ENCODE measurements around the gene TTC17.
"Not testable (repeated sequence)": the region's sequence is repeated elsewhere in the genome, so short reads cannot be mapped to it uniquely, and the experiment has no call there.

Gene TTC17

DNA sequence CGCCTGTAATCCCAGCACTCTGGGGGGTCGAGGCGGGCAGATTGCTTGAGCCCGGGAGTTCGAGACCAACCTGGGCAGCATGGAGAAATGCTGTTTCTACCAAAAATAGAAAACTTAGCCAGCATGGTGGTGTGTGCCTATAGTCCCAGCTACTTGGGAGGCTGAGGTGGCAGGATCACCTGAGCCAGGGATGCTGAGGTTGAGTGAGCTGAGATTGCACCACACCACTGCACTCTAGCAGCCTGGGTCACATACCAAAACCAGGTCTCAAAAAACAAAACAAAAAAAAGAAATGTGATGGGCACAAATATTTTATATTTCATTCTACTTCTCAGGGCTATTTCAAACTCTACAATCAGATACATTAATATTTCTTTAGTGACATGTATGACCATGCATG, 25.7 kb downstream of the TTC17 start:
- DNase-seq (ENCODE audit: low read depth in 2 of 2): no peak

- no peak for DNase-seq (ENCODE audit: low read depth in 2 of 2)
Observed at GRCh38 chr11:43392713-43393112, 34.0 kb downstream of the TTC17 start.

GRCh38 chr11:43393765-43394355, 35.1 kb downstream of the TTC17 start:
- DNase-seq (ENCODE audit: low read depth in 2 of 2): no peak

- no peak for DNase-seq (ENCODE audit: low read depth in 2 of 2)
Observed at GRCh38 chr11:43396617-43397016, 37.9 kb downstream of the TTC17 start.

GRCh38 chr11:43397251-43397650, 38.5 kb downstream of the TTC17 start:
- no peak for DNase-seq (ENCODE audit: low read depth in 2 of 2)

DNA sequence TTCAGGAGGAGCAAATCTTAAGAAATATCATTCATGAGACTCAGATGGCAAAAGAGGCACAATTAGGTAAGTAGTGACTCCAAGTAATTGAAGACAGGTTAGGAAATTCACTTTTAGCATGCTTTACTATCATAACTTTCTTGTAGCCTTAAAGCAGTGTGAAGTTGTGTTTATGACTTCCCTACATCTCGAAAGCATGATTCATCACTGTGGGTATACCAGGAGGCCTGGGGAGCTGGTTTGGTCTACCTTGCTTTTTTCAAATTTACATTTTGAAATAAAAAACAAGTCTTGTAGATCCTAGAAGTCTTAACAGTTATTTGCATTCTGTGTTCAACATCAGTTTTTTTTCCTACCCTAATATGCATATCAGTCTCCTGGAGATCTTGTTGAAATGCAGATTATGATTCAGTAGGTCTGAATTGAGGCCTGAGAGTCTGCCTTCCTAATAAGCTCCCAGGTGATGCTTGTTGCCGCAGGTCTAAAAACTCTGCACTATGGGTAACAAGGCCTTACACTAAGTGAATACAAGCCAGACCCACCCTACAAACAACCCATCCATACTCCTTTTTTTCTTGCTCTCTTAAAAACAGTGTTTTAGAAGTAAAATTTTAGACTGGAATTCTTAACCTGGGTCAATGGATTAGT, 41.4 kb downstream of the TTC17 start:
- DNase-seq (ENCODE audit: low read depth in 2 of 2): no peak

GRCh38 chr11:43401252-43401651, 42.5 kb downstream of the TTC17 start:
- DNase-seq (ENCODE audit: low read depth in 2 of 2): no peak

DNA sequence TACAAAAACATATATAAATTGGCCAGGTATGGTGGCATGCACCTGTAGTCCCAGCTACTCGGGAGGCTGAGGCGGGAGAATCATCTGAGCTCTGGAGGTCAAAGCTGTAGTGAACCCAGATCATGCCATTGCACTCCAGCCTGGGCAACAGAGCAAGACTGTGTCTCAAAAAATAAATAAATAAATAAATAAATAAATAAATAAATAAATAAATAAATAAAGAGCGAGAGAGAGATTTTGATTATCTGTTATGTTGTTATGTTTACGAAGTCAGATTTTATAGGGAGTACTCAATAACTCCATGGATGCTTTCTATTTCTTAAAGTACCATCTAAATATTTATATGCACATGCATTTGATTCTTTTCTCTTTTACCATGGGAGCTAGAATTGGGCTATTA, 43.1 kb downstream of the TTC17 start:
- DNase-seq (ENCODE audit: low read depth in 2 of 2): not testable (repeated sequence)

DNA sequence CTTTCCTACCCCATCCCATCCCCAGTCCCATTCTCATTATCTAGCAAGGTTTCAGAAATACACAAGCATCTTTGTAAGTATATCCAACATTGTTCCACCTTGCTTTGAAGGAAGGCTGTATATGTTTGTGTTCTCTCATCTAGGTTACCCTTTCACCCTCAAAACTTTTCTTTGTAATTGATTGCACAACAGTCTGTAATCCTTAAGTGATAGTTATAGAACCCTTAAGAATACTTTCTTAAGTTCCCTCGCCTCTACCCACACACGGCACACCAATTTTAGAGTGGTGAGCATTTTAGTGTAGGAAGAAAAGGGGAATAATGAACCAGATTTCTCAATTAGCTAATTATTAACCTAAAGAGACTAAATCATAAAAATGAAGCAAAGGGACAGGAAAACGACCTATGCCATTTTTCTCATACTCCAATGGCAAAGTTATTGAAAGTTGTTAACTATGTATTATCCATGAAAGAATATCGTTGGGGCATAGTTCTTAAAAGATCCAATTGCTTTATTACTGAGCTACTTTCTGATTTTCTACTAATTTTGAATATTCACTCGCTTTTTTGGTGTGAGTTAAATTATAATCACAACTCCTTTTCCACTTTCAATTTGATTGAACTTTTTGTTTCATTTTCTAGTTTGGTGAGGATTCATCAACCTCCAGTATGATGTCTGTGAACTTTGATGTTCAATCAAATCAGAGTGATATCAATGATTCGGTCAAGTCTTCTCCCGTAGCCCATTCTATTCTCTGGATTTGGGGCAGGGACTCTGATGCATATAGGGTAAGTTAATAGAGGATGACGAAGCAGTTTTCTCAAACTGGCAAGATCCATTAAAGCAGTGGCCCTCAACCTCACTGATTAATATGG, 44.9 kb downstream of the TTC17 start:
- no peak for DNase-seq (ENCODE audit: low read depth in 2 of 2)

- DNase-seq (ENCODE audit: low read depth in 2 of 2): no peak
Observed at GRCh38 chr11:43404406-43404805, 45.7 kb downstream of the TTC17 start.

GRCh38 chr11:43404836-43405479, 46.2 kb downstream of the TTC17 start:
- DNase-seq (ENCODE audit: low read depth in 2 of 2): no peak

- no peak for DNase-seq (ENCODE audit: low read depth in 2 of 2)
Observed at GRCh38 chr11:43408277-43408676, 49.6 kb downstream of the TTC17 start.

GRCh38 chr11:43410394-43410793, 51.7 kb downstream of the TTC17 start:
- DNase-seq (ENCODE audit: low read depth in 2 of 2): no peak

DNA sequence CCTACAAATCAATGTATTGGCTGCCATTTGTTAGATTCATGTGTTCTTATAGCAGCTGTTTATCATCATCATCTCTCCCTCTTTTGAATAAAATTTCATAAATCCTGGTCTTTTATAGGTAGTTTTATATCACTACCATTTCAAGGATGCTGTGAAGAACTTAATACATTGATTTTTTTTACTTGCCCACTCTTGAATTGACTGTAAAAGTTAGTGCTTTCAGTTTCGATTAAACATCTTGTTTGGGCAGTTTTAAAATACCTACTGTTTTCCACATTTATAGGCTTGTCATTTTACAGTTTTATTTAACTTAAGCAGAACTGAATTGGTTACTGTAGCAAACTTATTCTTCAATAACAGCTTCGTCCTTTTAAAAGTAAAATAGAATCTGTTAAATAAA, 59.5 kb downstream of the TTC17 start:
- DNase-seq (ENCODE audit: low read depth in 2 of 2): no peak

- DNase-seq (ENCODE audit: low read depth in 2 of 2): peak in 1 of 2 donors; percentile 1
Observed at GRCh38 chr11:43419460-43419859, 60.7 kb downstream of the TTC17 start.

DNA sequence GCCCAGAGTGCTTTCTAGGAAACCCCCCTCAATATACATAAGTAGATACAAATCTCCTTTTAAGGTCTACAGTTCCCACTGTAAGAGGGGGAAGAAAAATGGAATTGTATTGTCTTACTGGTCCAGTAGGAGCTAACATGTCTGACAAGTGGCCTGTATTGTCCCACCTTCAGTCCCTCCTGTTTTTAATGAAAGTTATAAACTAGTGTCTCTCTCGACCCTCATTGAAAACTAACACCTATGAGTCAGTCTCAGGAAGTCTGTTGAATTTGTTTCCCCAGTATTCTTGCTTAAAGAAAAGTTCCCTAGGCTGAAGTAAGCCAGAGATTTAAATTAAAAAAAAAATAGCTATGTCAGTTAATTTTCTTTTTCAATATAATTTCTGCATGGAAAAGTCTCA, 69.3 kb downstream of the TTC17 start:
- no peak for DNase-seq (ENCODE audit: low read depth in 2 of 2)

- not testable (repeated sequence) for DNase-seq (ENCODE audit: low read depth in 2 of 2)
Observed at GRCh38 chr11:43430916-43431315, 72.2 kb downstream of the TTC17 start.

GRCh38 chr11:43434893-43435292, 76.2 kb downstream of the TTC17 start:
- no peak for DNase-seq (ENCODE audit: low read depth in 2 of 2)

DNA sequence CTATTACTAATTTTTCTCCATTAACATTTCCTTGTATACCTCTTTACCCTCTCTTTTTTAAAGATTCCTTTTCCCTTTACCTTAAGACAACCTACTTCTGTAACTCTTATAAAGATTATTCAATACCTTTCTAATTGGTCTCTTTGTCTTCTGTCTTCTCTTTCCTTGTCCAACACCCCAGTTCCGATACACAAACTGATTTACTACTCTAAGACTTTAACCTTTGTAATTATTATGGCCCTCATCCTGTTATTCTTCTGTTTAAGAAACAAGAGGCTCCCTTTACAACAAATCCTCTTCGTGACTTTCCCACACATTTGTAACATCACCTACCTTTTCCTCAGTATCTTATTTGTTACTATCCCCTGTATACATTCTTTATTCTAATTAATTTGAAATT, 81.8 kb downstream of the TTC17 start:
- DNase-seq (ENCODE audit: low read depth in 2 of 2): no peak

- DNase-seq (ENCODE audit: low read depth in 2 of 2): no peak
Observed at GRCh38 chr11:43443811-43444210, 85.1 kb downstream of the TTC17 start.

- DNase-seq (ENCODE audit: low read depth in 2 of 2): no peak
Observed at GRCh38 chr11:43447151-43447550, 88.4 kb downstream of the TTC17 start.

DNA sequence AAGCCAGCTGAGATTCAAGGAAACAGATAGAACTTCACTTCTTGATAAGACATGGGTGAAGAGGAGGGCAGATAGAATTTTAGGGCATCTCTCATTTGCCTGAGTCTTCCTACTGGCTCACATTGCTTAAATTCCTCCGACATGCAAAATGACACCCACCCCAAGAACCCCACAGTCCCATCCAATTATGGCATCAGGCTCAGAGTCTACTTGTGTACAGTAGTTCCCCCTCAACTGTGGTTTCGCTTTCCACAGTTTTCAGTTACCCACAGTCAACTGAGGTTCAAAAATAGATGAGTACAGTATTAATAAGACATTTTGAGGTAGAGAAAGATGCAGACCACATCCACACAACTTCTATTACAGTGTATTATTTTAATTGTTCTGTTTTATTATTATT, 99.8 kb downstream of the TTC17 start:
- DNase-seq (ENCODE audit: low read depth in 2 of 2): no peak

Measured in activated CD4-positive, alpha-beta T cell treated with anti-CD3 and anti-CD28 coated beads for 24 hours (primary cell).